ENCODE measurements around the gene CCL3. TPM values are rescaled to one million over a fixed set of nuclear protein-coding genes. Genes with fewer than 3 reads are reported as not detected.
"Not testable (repeated sequence)": the region's sequence is repeated elsewhere in the genome, so short reads cannot be mapped to it uniquely, and the experiment has no call there.

CCL3 gene
- total RNA-seq, 2 donors from 2014 or later: 2.0 to 4.2 TPM

- no peak for DNase-seq
- ATAC-seq: no peak
- intact Hi-C loops (cut with DNase I, micrococcal nuclease): no loop called here
Observed at GRCh38 chr17:36118477-36119353, 28.8 kb upstream of the CCL3 start.

- intact Hi-C loops (cut with DNase I, micrococcal nuclease): no loop called here
- DNase-seq (peak in 1 of 2 donors; percentile 70), ATAC-seq (peak; percentile 96)
Observed at GRCh38 chr17:36117505-36118382, 27.8 kb upstream of the CCL3 start.

GRCh38 chr17:36115649-36115977 lies 25.7 kb upstream of the CCL3 start:
- intact Hi-C loops (cut with DNase I, micrococcal nuclease); ATAC-seq; DNase-seq: not testable (repeated sequence)

GRCh38 chr17:36114971-36115648 lies 25.2 kb upstream of the CCL3 start:
- intact Hi-C loops (cut with DNase I, micrococcal nuclease); DNase-seq; ATAC-seq: not testable (repeated sequence)

- DNase-seq; intact Hi-C loops (cut with DNase I, micrococcal nuclease); ATAC-seq: not testable (repeated sequence)
Observed at GRCh38 chr17:36113131-36113530, 23.2 kb upstream of the CCL3 start.

GRCh38 chr17:36112572-36112971 lies 22.6 kb upstream of the CCL3 start:
- DNase-seq: no peak
- ATAC-seq: no peak
- intact Hi-C loops (cut with DNase I, micrococcal nuclease): no loop called here

- intact Hi-C loops (cut with DNase I, micrococcal nuclease): no loop called here
- DNase-seq (no peak), ATAC-seq (no peak)
Observed at GRCh38 chr17:36111068-36111490, 21.1 kb upstream of the CCL3 start.

- ATAC-seq; intact Hi-C loops (cut with DNase I, micrococcal nuclease); DNase-seq: not testable (repeated sequence)
Observed at GRCh38 chr17:36108265-36108664, 18.3 kb upstream of the CCL3 start.

GRCh38 chr17:36107660-36108059 lies 17.7 kb upstream of the CCL3 start:
- no peak for DNase-seq
- intact Hi-C loops (cut with DNase I, micrococcal nuclease): no loop called here
- no peak for ATAC-seq

- intact Hi-C loops (cut with DNase I, micrococcal nuclease): no loop called here
- DNase-seq: no peak
- ATAC-seq: no peak
Observed at GRCh38 chr17:36106493-36106835, 16.5 kb upstream of the CCL3 start.

- ATAC-seq (no peak), DNase-seq (no peak)
- intact Hi-C loops (cut with DNase I, micrococcal nuclease): no loop called here
Observed at GRCh38 chr17:36105781-36106492, 16.0 kb upstream of the CCL3 start.

- ATAC-seq (no peak), DNase-seq (no peak)
- intact Hi-C loops (cut with DNase I, micrococcal nuclease): no loop called here
Observed at GRCh38 chr17:36104701-36105181, 14.8 kb upstream of the CCL3 start.

GRCh38 chr17:36104246-36104645 lies 14.3 kb upstream of the CCL3 start:
- intact Hi-C loops (cut with DNase I, micrococcal nuclease); DNase-seq; ATAC-seq: not testable (repeated sequence)

- intact Hi-C loops (cut with DNase I, micrococcal nuclease); DNase-seq: not testable (repeated sequence)
- ATAC-seq: peak; percentile 41
Observed at GRCh38 chr17:36103401-36103975, 13.5 kb upstream of the CCL3 start, which contains the start of gene CCL4. Gene CCL4, plus strand, starts transcription at chr17:36103827. Its CDS starts 79 bp downstream, at chr17:36103906.

GRCh38 chr17:36099004-36099403 lies 9.1 kb upstream of the CCL3 start:
- ATAC-seq; DNase-seq; intact Hi-C loops (cut with DNase I, micrococcal nuclease): not testable (repeated sequence)

- intact Hi-C loops (cut with DNase I, micrococcal nuclease): no loop called here
- ATAC-seq (no peak), DNase-seq (no peak)
Observed at GRCh38 chr17:36095992-36096391, 6.0 kb upstream of the CCL3 start.

GRCh38 chr17:36094746-36095145 lies 4.8 kb upstream of the CCL3 start:
- ATAC-seq (no peak), DNase-seq (no peak)
- intact Hi-C loops (cut with DNase I, micrococcal nuclease): no loop called here

- no peak for ATAC-seq
Observed at GRCh38 chr17:36094232-36094631, 4.3 kb upstream of the CCL3 start.

More at GRCh38 chr17:36094232-36094631, 4.3 kb upstream of the CCL3 start:
- intact Hi-C loops (cut with DNase I, micrococcal nuclease): no loop called here
- no peak for DNase-seq
